GM19467 (cell line): ENCODE results near the gene WDR89.
"Not testable (repeated sequence)": the region's sequence is repeated elsewhere in the genome, so short reads cannot be mapped to it uniquely, and the experiment has no call there.

ENCODE experiments used
- ATAC-seq: cut with Tn5 transposase; IDR thresholded peaks from one replicate; pipeline ENCODE4 v1.9.1; 2021; ENCODE audit warnings: mild to moderate bottlenecking, moderate library complexity; ENCODE audit not compliant: unreplicated experiment

WDR89 gene, protein sequence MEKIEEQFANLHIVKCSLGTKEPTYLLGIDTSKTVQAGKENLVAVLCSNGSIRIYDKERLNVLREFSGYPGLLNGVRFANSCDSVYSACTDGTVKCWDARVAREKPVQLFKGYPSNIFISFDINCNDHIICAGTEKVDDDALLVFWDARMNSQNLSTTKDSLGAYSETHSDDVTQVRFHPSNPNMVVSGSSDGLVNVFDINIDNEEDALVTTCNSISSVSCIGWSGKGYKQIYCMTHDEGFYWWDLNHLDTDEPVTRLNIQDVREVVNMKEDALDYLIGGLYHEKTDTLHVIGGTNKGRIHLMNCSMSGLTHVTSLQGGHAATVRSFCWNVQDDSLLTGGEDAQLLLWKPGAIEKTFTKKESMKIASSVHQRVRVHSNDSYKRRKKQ

DNA sequence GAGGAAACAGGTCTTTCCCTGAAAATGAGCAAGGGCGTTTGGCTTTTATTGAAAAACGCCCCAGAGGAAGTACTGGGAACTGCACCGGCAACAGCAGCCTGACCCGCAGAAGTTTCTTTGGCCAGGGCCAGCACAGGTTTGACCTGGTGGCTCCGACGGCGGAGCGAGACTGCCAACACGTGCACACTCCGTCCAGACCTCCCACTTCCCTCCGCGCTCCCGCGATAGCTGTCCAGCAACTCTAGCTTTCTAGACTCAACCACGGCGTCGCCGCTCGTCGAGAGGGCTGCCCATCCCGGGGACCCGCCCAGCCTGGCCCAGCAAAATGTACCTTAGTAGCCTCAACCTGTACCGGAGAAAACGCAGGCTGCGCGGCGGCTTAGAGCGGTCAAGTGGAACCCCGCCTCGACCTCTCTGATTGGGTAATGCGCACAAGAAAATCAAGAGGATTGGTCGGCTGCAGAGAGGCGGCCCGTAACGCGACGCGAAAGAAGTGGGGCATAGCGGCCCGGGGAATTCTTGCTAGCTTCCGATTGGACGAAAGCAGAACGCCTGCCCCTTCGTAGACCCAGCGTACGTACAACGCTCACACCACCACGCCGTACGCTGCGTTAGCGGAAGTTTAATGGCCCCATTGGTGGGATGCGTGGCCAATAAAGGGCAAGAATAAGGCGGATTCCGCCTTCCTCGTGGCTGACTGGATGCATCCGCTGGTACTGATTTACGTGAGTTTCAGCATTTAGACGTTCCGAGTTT, at the start of gene WDR89:
WDR89 (minus strand) TSS at position 399 of the 756 bp plus-strand sequence. CDS start 41,929 bp downstream, outside the sequence.
- ATAC-seq, result peak; percentile 81

DNA sequence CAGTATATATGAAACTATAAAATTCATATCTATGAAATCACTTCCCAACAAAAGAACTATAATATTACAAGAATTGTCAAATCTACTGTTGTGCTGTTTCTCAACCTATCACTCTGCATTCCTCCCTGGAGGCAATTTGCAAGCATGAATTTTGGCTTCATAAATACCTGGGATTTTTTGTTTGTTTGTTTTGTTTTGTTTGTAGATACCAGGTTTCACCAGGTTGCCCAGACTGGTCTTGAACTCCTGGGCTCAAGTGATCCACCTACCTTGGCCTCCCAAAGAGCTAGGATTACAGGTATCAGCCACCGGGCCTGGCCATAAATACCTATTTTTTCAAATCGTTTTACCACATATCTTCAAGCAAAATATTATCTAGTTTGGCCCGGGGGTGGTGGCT, 47.5 kb upstream of the WDR89 start:
- ATAC-seq, result no peak

DNA sequence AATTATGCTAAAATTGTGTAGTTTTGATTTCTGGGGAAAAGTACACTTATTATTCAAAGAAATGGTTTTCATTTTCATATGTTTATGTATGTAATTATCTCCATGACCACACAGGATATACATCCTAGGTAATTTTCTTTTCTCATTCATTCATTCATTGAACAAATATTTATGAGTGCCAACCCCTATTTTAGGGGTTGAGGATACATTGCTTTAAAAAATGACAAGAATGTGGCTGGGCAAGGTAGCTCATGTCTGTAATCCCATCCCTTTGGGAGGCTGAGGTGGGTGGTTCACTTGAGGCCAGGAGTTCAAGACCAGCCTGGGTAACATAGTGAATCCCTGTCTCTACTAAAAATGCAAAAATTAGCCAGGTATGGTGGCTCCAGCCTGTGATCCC, 45.3 kb upstream of the WDR89 start:
- no peak for ATAC-seq

DNA sequence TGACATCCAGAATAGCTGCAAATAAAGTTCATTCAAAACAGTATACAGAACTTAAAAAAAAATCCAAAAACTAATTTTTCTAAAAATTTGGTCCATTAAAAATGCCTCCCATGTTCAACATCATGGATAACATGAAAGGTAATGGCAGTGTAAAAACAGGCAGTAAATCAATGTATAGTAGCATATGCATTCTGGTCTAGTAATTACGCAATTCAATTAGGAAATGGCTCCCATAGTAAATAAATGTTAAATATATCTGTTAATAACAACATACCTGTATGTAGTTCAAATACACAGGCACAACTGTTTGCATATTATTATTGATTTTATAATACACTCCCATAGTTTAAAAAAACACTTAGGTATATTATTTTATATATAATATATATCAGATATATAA, 43.7 kb upstream of the WDR89 start:
- no peak for ATAC-seq

DNA sequence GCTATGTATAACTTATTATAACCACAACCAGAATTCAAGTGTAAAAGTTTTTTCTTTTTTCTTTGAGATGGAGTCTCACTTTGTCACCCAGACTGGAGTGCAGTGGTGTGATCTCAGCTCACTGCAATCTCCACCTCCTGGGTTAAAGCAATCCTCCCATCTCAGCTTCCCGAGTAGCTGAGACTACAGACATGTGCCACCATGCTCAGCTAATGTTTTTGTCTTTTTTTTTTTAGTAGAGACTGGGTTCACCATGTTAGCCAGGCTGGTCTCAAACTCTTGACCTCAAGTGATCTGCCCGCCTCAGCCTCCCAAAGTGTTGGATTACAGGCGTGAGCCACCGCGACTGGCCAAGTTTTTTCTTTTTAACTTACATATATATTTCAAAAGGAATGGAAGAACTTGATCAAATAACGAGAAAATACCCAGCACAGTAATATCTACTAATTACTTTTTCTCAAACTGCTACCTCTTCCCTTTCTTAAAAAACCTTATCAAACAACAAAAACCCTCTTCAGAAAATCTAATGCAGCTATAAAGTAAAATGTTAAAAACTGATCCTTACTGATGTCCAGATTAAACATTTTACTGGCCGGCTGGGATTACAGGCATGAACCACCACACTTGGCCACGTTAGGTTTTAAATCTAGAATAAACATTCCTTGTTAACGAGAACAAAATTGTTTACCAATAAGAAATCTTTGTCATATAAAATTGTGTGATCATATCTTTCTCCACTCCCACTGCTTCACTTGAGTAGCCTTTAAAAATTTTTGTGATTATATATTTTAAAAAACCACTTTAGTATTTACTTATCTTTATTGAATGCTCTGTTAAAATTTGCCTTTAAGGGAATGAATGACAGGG, 41.3 kb upstream of the WDR89 start:
- ATAC-seq, result no peak

DNA sequence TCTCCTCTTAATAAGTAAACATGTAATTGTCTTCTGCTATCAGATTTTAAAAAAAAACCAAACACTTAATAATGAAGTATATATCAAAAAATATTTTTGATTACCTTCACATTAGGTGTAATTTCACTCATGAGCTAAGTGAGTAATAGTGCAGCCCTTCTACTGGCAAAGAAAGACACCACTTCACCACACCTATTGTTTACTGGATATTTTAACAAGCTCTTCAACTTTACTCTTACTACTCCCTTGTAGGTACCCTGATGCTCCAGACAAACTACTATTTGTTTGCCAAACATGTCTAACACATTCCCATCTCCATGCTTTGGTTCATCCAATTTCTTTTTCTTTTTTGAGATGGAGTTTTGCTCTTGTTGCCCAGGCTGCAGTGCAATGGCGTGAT, 36.9 kb upstream of the WDR89 start:
- no peak for ATAC-seq

DNA sequence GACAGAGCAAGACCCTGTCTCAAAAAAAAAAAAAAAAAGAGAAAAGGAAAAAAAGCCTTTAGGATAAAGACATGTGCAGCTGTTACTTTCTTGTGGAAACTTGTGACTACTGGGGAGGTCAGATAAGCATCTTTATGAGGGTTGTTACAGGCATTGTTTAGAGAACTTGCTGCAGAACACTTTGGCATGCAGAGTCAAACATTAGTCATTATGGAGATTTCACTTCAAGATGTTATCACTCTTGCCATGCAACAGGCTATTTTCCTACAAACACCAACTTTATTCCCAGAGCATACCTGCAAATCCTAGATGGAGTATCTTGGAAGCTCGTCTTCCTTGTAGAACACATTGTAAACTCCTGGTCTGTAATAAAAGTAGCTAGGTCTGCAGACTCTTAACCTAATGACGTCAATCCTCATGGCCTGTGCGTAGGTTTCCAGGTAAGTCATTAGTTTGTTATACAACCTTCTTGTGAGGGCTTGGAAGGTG, 36.3 kb upstream of the WDR89 start:
- no peak for ATAC-seq

DNA sequence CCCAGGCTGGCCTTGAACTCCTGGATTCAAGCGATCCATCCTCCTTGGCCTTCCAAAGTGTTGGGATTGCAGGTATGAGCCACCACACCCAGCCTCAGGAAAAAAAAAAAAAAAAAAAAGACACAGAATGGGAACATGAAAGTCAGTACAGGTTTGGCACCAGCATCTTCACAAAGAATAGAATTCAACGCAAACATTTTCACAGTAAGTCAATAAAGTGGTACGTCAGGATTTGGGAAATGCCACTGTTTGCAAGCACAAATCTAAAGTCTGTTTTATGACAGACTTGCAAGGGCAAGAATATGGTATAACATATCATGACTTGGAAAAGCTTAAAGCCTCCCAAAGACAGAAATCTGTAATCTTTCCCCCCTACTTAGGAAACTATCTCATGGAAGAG, 34.9 kb upstream of the WDR89 start:
- ATAC-seq, result no peak

DNA sequence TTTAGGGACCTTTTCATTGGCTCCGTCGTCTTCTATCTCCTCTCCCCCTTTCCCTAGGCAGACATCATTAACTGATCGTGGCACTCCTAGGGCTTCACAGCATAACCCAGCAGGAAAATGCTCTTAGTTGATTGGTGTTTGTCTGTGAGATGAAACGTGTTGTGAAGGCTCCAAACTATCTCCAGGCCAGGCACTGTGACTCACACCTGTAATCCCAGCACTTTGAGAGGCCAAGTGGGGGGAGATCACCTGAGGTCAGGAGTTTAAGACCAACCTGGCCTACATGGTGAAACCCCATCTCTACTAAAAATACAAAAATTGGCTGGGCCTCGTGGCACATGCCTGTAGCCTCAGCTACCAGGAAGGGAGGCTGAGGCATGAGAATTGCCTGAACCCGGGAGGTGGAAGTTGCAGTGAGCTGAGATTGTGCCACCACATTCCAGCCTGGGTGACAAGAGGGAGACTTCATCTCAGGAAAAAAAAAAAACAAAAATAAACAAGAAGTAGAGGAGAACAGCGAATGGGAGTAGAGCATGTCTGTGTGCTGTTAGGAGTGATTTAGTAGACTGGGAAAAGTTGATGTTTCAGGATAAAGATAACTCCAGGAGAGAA, 32.3 kb upstream of the WDR89 start:
- ATAC-seq, result no peak

DNA sequence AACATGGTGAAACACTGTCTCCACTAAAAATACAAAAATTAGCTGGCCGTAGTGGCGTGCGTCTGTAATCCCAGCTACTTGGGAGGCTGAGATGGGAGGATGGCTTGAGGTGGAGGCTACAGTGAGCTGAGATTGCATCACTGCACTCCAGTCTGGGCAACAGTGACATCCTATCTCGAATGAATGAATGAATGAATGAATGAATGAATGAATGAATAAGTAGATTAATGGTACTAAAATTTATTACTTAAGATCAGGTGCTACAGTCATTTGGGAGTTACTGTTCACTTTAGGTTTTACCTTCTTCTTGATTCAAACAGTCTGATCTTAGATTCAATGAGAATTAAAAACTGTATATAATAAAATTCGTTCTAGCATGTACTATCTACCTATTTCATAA, 31.6 kb upstream of the WDR89 start:
- no peak for ATAC-seq

DNA sequence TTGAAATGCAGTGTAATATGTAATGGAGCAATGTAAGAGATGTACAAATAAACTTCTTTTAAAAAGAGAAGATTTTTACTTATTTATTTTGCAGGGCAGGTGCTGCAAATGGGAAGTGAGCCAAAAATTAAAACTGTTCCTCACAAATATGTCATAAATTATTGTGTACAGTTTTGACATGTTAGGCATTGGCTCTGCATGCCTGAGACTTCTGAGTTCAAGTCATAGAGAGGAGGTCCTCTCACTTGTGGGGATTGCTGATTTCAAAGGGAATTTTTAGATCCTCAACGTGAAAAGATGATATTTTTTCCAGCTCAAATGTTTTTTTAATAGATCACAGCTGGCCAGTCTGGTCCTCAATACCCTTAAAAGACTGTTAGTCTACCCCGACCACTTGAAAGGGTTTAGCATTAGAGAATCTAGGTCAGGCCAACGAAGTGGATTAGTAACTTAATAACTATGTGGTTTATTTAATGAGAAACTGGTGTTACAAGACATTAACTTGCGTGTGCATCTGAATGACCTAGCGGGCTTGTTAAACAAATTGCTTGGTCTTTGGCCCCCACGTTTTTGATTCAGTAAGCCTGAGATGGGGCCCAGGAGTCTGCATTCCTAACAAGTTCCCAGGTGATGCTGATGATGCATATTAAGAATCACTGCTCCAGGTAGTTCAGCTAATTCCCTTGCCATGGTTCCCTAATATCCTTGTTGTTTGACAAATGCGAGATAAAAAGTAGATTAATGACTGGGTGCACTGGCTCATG, 30.9 kb upstream of the WDR89 start:
- no peak for ATAC-seq

DNA sequence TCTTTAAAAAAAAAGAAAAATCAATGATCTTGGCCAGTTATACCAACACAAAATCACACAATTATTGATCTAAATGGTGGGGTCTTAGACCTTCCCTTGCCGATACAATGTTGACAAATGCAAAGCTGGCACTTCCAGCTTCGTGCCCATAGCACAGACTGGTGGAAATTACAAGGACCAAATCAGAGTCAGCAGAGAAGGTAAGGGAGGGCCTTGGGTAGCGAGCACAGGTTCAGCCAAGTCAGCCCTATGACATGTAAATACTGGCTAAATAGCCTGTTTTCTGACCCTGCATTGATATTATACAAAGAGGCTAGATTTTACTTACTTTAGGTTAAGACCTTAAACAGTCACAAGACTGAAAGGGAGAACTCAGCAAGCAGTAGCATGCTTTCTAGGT, 30.3 kb upstream of the WDR89 start:
- no peak for ATAC-seq

DNA sequence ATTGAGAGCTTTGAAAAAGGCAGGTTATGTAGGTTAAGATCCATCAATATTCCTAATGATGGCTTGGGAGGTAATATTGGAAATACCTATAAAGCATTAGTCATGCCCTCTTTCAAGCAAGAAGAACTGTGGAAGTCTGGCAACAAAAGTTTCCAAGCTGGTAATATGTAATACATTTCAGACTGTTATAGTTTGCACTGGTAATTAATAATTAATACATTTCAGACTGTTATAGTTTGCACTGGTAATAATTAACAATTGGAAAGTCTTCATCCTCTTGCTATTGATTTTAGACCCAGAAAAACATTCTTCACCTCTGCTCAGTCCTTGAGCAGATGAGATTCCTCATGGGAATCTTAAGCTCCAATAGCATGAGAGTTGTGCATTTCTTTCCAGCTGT, 29.0 kb upstream of the WDR89 start:
- peak; percentile 58 for ATAC-seq

DNA sequence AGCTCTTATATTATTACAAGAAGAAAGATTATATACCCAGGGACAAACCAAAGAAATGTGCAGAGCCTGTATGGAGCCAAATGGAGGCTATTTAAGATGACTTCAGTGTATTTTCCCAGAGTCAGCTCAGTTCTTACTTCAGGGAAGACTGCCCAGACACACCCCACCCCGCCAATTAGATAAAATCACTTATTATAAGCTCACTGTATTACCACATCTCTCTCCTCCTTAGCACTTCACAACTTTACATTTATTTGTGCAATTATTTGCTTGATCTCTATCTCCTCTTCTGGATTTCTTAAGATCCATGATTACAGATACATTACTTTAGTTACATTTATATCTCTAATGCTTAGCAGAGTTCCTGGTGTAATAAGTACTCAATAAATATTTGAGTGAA, 24.7 kb upstream of the WDR89 start:
- ATAC-seq, result no peak

DNA sequence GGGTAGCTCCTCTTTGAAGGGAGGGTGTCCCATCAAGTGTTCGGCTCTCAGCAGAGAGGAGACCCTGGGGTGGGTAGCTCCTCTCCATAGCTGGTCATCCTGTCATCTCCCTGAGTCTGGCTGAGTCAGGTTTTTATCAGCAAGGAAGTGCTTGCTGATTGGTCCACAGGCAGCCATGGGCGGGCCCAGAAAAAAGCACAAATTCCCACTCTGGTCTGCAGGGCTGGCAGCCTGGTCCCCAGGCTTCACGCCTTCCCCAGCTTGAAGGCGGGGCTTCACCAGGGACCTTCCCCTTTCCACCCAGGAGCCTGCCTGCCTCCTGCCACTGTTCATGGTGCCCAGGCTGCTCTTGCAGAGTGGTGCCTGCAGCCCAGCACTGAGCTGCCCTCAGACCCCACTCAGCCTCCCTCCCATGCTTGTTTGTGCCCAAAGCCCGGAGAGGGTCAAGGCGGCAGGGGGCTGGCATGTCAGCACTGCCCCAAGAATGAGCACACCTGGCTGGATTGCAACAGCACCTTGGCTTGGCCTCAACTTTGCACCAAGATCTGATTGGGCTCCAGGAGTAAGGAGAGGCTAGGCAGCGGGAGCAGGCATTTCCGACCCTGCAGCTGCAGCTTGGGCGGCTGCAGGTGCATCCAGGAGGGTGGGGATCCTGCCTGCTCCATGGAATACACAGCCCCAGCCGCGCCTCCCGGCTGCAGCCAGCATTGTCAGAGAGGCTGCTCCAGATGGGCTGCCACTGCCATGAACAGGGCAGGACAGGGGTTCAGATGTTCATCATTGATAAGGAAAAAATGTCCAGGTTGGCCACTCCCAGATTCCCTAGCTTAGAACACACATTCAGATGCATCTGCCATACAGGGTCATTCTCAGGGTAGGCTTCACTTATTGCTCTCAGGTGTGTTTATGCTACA, 22.0 kb upstream of the WDR89 start:
- no peak for ATAC-seq

DNA sequence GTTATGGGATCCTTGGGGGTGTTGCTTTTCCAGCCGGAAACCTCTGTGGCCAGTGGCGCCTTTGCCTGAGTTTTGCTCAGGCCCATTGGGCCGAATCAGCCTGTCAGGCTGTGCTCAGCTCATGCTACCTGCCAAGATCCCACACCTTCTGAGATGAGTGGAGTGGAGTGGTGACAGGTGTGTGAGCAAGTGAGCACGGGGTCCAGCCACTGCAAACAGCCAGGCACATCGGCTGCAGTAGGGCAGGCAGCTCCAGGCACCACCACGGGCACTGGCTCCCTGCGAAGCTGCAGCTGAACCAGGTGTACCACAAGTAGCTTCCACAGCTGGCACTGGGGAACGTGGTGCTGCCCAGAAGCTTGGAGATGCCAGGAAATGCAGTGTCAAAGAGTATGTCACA, 21.1 kb upstream of the WDR89 start:
- no peak for ATAC-seq

DNA sequence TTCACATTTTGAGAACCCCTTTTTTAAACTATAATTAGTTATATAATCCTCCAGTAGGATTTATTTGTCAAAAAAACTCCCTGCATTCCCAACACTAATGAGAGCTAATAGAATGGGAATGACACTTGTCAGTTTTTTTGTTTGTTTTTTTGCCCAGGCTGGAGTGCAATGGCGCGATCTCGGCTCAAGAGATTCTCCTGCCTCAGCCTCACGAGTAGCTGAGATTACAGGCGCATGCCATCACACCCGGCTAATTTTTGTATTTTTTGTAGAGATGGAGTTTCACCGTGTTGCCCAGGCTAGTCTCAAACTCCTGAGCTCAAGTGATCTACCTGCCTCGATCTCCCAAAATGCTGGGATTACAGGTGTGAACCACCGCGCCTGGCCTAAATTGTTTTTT, 20.2 kb upstream of the WDR89 start:
- not testable (repeated sequence) for ATAC-seq

DNA sequence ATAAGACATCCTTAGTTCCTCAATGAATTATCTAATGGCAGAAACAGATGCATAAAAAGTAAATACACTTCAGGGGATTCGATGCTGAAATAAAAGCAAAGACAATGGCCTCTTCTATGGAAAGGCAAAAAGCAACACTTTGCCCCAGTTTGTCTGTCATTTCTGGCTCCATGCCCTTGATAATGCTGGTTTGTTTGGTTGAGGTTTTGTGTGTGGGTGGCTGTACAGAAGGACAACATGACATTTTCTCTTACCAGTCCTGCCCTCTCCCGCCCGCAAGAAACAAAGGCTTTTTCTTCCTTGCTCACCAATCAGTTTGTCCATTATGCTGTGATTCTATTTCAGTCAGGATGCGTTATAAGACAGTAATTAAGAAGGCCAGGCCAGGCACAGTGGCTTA, 18.1 kb upstream of the WDR89 start:
- ATAC-seq, result no peak

DNA sequence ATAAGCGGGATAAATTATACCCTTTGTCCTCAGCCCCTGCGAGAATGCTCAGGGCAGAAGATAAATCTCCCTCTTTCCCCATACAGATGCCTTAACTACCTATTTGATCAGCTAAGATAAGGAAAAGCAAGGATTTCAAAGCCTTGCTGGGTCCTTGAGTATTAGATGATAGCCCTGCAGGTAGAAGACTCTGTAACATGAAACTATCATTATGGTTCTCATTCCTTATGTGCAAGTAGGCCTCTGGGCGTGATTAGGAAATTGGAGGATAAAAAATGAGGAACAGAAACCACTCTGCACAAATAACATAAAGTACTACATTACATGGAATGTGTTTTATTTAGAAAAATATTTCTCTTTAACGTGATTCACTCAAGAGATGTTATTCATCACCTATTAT, 14.5 kb upstream of the WDR89 start:
- ATAC-seq, result no peak
